Testis (tissue), 3 donors: ENCODE data around the gene TM9SF4. TPM values are rescaled to one million over a fixed set of nuclear protein-coding genes. Genes with fewer than 3 reads are reported as not detected.
"Not testable (repeated sequence)": the region's sequence is repeated elsewhere in the genome, so short reads cannot be mapped to it uniquely, and the experiment has no call there.

Experiments
- DNase-seq: peaks from one replicate; pipeline ENCODE4 v3.0.0-alpha.2; 2019
- H3K27ac ChIP-seq, 2 donors: fragments of 200-600 bp; sonication (generic); one replicate each; pipeline ENCODE4 v1.5.1; 2019
- H3K27me3 ChIP-seq: fragments of 200-600 bp; sonication (generic); one replicate; pipeline ENCODE4 v1.5.1; 2019
- H3K36me3 ChIP-seq: fragments of 200-600 bp; sonication (generic); one replicate; pipeline ENCODE4 v1.5.1; 2017; ENCODE audit warnings: low read depth; ENCODE audit errors: missing control alignments
- H3K4me1 ChIP-seq: fragments of 200-600 bp; sonication (generic); one replicate; pipeline ENCODE4 v1.5.1; 2019
- H3K4me3 ChIP-seq, 2 donors: fragments of 200-600 bp; sonication (generic); one replicate each; pipeline ENCODE4 v1.5.1; 2017 to 2019
- H3K9me3 ChIP-seq: fragments of 200-600 bp; sonication (generic); one replicate; pipeline ENCODE4 v1.5.1; 2017
- CTCF ChIP-seq, 3 experiments: fragments of 450-650 bp in 2 of 3; fragments of 200-600 bp in 1 of 3; sonication (generic) in 1 of 3; IDR thresholded peaks; one replicate each; pipeline ENCODE4 v1.5.1; 2016 to 2019; ENCODE audit warnings: antibody characterized with exemption in 3 of 3, mild to moderate bottlenecking in 2 of 3, moderate library complexity in 1 of 3
- POLR2A ChIP-seq: fragments of 450-650 bp; IDR thresholded peaks from one replicate; pipeline ENCODE4 v1.6.1; 2017; ENCODE audit warnings: antibody characterized with exemption, mild to moderate bottlenecking, moderate library complexity
- WGBS, 2 donors: methylation state at CpG; one replicate each; pipeline ENCODE4 v1.1.5; 2018; 5-methylcytosine and 5-hydroxymethylcytosine counted together
- intact Hi-C: fragments of 100-400 bp; cut with DNase I; formaldehyde crosslinking; loops from one replicate; pipeline ENCODE4 v1.15.1; 2023; ENCODE audit warnings: low total_unique reads
- polyA plus RNA-seq: library from polyadenylated mRNA; stranded (reverse); fragments of 350-450 nt; fragmentation: Illumina TruSeq; extraction: RNeasy Lipid Tissue Mini Kit (QIAGEN cat#74804); gene quantifications from one replicate; pipeline ENCODE4 v1.2.3, GENCODE V29; 2014; ENCODE audit warnings: low read depth, low replicate concordance; ENCODE audit not compliant: insufficient read depth
- total RNA-seq, 2 donors: library from RNA; depleted of rRNA; stranded (reverse); fragments of >200 nt; gene quantifications; one replicate each; pipeline ENCODE4 v1.2.3, GENCODE V29; 2016

TM9SF4 gene
- total and polyA plus RNA-seq, 3 donors from 2014 or later, result 53.2 to 55.8 (median 54.3) TPM

DNA sequence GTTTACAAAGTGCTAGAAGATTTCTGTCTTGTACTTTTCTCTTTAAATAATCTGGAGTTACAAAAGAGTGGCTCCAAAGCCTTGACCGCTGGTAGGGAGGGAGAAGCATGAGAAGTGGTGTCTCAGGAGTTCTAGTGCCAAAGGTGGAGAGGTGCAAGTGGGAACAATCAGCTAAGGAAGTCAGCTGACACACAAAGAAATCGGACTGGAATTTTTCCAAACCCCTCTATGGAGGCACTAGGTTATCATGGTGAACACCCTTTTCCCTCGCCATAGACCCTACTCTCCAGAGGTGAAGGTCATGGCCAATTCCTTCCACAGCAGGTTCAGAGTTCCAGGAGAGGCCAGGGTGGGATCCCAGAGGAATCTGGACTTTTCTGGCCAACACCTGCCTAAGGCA lies 83.2 kb downstream of the TM9SF4 start:
- Histone ChIP-seq H3K9me3 (no peaks in the 10 kb centered on the region), H3K4me1 (peaks cover 28% of the 10 kb centered on the region), H3K36me3 (no peaks in the 10 kb centered on the region), H3K27ac (no peak overlapping the region), H3K27me3 (no peaks in the 10 kb centered on the region), H3K4me3 (no peak overlapping the region)
- WGBS, 2 donors, result 28 to 40% methylated on average over 3 of the region's 3 CpGs
- intact Hi-C loops, result no loop called here
- DNase-seq, result no peak
- no peak for TF ChIP-seq POLR2A
- no peak for TF ChIP-seq CTCF (IDR thresholded peaks at IDR 0.05)

- DNase-seq, H3K4me3 ChIP-seq, intact Hi-C loops, H3K9me3 ChIP-seq, H3K27ac ChIP-seq, H3K36me3 ChIP-seq, H3K27me3 ChIP-seq: not testable (repeated sequence)
- H3K4me1 ChIP-seq, result peaks cover 28% of the 10 kb centered on the region
- WGBS, 2 donors, result 84 to 85% methylated on average over 5 of the region's 5 CpGs
Observed at GRCh38 chr20:32193336-32193735, 83.8 kb downstream of the TM9SF4 start.

DNA sequence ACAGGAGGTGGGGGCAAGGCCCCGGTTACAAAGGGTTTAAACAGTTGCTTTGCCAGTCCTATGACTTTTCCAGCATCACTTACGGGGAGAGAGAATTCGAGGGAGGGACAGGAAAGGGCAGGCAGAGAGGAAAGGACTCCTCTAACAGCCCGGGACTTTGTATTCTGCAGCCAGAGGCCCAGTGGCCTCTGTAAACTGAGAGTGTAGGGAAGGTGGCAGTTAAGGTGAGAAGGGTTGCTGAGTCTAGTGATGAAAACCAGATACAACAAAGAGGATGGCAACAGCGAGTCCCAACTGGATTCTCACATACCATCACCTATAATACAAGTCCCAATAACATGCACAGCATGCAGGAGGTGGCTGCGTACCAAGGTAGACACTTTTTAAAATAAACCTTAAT lies 84.5 kb downstream of the TM9SF4 start:
- Histone ChIP-seq H3K27ac (no peak overlapping the region), H3K9me3 (no peaks in the 10 kb centered on the region), H3K36me3 (no peaks in the 10 kb centered on the region), H3K4me1 (peaks cover 22% of the 10 kb centered on the region), H3K4me3 (no peak overlapping the region), H3K27me3 (no peaks in the 10 kb centered on the region)
- no peak for DNase-seq
- WGBS, 2 donors, result 74 to 76% methylated on average over 6 of the region's 6 CpGs
- no peak for TF ChIP-seq CTCF (IDR thresholded peaks at IDR 0.05)
- TF ChIP-seq POLR2A, result no peak
- intact Hi-C loops, result no loop called here

DNA sequence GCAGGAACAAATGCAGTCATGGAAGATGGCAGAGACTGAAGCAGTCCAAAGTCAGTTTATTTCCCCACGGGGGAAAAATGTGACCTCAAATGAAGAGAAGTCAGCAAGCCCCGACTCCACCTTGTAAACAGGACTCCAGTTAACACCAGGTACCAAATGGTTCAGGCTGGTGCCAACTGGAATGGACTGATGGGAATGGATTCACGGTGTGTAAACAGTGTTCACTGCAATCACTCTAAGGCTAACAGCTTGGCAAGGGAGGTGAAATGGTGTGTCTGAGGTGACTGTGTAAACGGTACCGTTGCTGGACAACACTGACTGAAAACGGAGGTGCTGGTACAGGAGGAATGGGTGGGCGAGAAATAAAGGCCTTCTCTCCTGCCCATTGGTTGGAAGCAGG lies 86.1 kb downstream of the TM9SF4 start:
- WGBS, 2 donors, result 73 to 79% methylated on average over 7 of the region's 7 CpGs
- TF ChIP-seq POLR2A (no peak), CTCF (IDR thresholded peaks at IDR 0.05) (no peak)
- H3K36me3 ChIP-seq, result no peaks in the 10 kb centered on the region

GRCh38 chr20:32196613-32197012 lies 87.1 kb downstream of the TM9SF4 start:
- H3K4me1 ChIP-seq, result peaks cover 14% of the 10 kb centered on the region
- H3K4me3 ChIP-seq, H3K9me3 ChIP-seq, intact Hi-C loops, H3K27ac ChIP-seq, H3K36me3 ChIP-seq, H3K27me3 ChIP-seq, DNase-seq: not testable (repeated sequence)
- 96 to 98% methylated on average over 10 to 11 of the region's 11 CpGs for WGBS, 2 donors

More for the DNA sequence above, 86.1 kb downstream of the TM9SF4 start:
- H3K4me3 ChIP-seq, result no peak overlapping the region
- peaks cover 14% of the 10 kb centered on the region for H3K4me1 ChIP-seq
- H3K27me3 ChIP-seq, result no peaks in the 10 kb centered on the region
- intact Hi-C loops, result no loop called here
- H3K27ac ChIP-seq, result no peak overlapping the region
- no peaks in the 10 kb centered on the region for H3K9me3 ChIP-seq
- no peak for DNase-seq

GRCh38 chr20:32197136-32197535 lies 87.6 kb downstream of the TM9SF4 start:
- DNase-seq, H3K4me1 ChIP-seq, H3K27ac ChIP-seq, H3K4me3 ChIP-seq, H3K36me3 ChIP-seq, intact Hi-C loops, H3K27me3 ChIP-seq, H3K9me3 ChIP-seq: not testable (repeated sequence)
- 93 to 97% methylated on average over 8 to 20 of the region's 20 CpGs for WGBS, 2 donors
